Lower leg skin (tissue), 3 donors: Measurements from ENCODE around the gene HOXA9.

Experiments
- POLR2A ChIP-seq, 2 donors: fragments of 450-650 bp; IDR thresholded peaks; one replicate each; pipeline ENCODE4 v1.6.1; 2016 to 2017; ENCODE audit warnings: antibody characterized with exemption in 2 of 2, mild to moderate bottlenecking in 1 of 2, moderate library complexity in 1 of 2
- TF ChIP-seq, protein P1 (sequence below), 3 donors: fragments of 450-650 bp; IDR thresholded peaks; one replicate each; pipeline ENCODE4 v1.5.1; 2016; ENCODE audit warnings: antibody characterized with exemption in 3 of 3, mild to moderate bottlenecking in 3 of 3, moderate library complexity in 2 of 3

DNA sequence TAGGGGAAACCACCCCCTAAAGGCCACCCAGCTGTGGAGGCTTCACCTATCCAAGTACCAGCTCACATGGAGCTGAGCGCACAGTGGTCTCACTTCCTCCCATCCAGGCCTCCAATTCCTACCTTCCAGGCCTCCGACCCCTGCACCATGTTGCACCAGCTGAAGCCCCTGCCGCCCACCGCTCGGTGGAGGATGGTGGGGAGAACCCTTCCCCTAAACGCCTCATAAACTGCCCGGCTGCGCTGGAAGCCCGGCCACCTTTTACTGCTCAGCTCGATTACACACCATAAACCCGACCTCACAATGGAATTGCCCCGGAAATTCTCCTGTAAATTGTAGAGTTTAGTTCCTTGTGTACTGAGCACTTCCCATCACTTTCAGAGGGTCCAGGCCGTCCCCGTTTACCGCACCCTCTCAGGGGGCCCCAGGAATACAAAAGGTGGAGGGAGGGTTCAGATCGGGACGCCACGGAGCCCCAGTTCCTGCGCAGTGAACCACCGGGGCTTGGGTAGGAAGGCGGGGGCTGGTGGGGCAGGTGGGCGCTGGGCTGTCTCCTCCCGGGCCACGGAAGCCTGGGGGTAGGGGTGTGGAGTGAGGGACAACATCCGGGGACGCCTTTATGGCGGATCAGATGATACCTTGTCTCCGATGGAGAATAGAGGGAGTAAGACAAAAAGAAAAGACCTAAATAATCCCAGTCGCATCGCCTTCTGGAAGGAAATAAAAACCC is 7.5 kb downstream of the HOXA9 start:
- TF ChIP-seq, protein P1, sequence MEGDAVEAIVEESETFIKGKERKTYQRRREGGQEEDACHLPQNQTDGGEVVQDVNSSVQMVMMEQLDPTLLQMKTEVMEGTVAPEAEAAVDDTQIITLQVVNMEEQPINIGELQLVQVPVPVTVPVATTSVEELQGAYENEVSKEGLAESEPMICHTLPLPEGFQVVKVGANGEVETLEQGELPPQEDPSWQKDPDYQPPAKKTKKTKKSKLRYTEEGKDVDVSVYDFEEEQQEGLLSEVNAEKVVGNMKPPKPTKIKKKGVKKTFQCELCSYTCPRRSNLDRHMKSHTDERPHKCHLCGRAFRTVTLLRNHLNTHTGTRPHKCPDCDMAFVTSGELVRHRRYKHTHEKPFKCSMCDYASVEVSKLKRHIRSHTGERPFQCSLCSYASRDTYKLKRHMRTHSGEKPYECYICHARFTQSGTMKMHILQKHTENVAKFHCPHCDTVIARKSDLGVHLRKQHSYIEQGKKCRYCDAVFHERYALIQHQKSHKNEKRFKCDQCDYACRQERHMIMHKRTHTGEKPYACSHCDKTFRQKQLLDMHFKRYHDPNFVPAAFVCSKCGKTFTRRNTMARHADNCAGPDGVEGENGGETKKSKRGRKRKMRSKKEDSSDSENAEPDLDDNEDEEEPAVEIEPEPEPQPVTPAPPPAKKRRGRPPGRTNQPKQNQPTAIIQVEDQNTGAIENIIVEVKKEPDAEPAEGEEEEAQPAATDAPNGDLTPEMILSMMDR (IDR thresholded peaks at IDR 0.05), result no peak
- TF ChIP-seq POLR2A (IDR thresholded peaks at IDR 0.05), result no peak
